Measurements from ENCODE around the gene PSMD1.
A peak's percentile ranks its signal among the peaks of the same experiment; 100 is the strongest.
"Not testable (repeated sequence)": the region's sequence is repeated elsewhere in the genome, so short reads cannot be mapped to it uniquely, and the experiment has no call there.

PSMD1 gene

GRCh38 chr2:231169488-231169887 lies 112.8 kb downstream of the PSMD1 start:
- H3K27ac ChIP-seq (ENCODE audit: insufficient read depth in 1 of 2, low read depth in 1 of 2, low read length in 2 of 2, poor library complexity in 1 of 2, severe bottlenecking in 2 of 2): no peak overlapping the region
- H3K9me3 ChIP-seq (ENCODE audit: control extremely low read depth in 1 of 5, control insufficient read depth in 4 of 5, insufficient read depth in 2 of 5, low read depth in 1 of 5, low read length in 4 of 5): no peaks in the 10 kb centered on the region
- no peak for DNase-seq
- no peak overlapping the region for H3K4me3 ChIP-seq (ENCODE audit: control insufficient read depth in 1 of 7, extremely low read depth in 1 of 7, insufficient read depth in 4 of 7, low read depth in 2 of 7, low read length in 6 of 7)
- H3K4me1 ChIP-seq (ENCODE audit: control extremely low read depth in 1 of 4, control insufficient read depth in 4 of 4, insufficient read depth in 4 of 4, low read length in 3 of 4): peaks cover 0 to 5% (median under 1%) of the 10 kb centered on the region in 4 experiments
- CTCF ChIA-PET: interaction anchor here (1.9 kb wide), 1 partner anchor 22 kb away, joined by 5 read pairs; no protein-coding TSS in a partner anchor
- WGBS (ENCODE audit: insufficient coverage): 100% methylated on average over 2 of the region's 3 CpGs
- POLR2A ChIA-PET: no interaction called here
- peaks cover 8 to 80% (median 42%) of the 10 kb centered on the region in 4 experiments for H3K36me3 ChIP-seq (ENCODE audit: control insufficient read depth in 4 of 4, insufficient read depth in 4 of 4, low read length in 3 of 4)
- H3K27me3 ChIP-seq (replicated peaks in 2 of 5; ENCODE audit: control insufficient read depth in 4 of 5, insufficient read depth in 5 of 5, low read length in 4 of 5): no peaks in the 10 kb centered on the region

DNA sequence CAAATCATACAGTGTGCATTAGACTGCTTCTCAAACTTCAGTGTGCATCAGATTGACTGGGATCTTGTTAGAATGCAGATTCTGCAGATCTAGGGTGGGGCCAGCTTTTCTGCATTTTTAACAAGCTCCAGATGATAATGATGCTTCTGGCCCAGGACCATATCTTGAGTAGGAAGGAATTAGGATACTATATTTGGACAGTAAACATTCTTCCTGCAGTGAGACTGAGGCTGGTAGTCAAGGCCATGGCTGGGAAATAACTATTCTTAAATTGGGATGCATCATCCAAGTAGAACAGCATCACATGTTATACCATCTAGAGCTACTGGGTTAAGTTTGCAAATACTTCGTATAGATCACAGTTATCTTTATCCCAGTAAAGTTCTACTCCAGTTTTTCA lies 113.4 kb downstream of the PSMD1 start:
- no peak overlapping the region for H3K4me3 ChIP-seq (ENCODE audit: control insufficient read depth in 1 of 7, extremely low read depth in 1 of 7, insufficient read depth in 4 of 7, low read depth in 2 of 7, low read length in 6 of 7)
- H3K9me3 ChIP-seq (ENCODE audit: control extremely low read depth in 1 of 5, control insufficient read depth in 4 of 5, insufficient read depth in 2 of 5, low read depth in 1 of 5, low read length in 4 of 5): no peaks in the 10 kb centered on the region
- peaks cover 8 to 81% (median 41%) of the 10 kb centered on the region in 4 experiments for H3K36me3 ChIP-seq (ENCODE audit: control insufficient read depth in 4 of 4, insufficient read depth in 4 of 4, low read length in 3 of 4)
- no peak overlapping the region for H3K27ac ChIP-seq (ENCODE audit: insufficient read depth in 1 of 2, low read depth in 1 of 2, low read length in 2 of 2, poor library complexity in 1 of 2, severe bottlenecking in 2 of 2)
- ChIA-PET POLR2A (no interaction called here), CTCF (interaction anchor here (1.9 kb wide), 1 partner anchor 23 kb away, joined by 5 read pairs; no protein-coding TSS in a partner anchor)
- H3K27me3 ChIP-seq (replicated peaks in 2 of 5; ENCODE audit: control insufficient read depth in 4 of 5, insufficient read depth in 5 of 5, low read length in 4 of 5): no peaks in the 10 kb centered on the region
- peaks cover 0 to 5% (median under 1%) of the 10 kb centered on the region in 4 experiments for H3K4me1 ChIP-seq (ENCODE audit: control extremely low read depth in 1 of 4, control insufficient read depth in 4 of 4, insufficient read depth in 4 of 4, low read length in 3 of 4)
- no CpG with 5 or more reads among the region's 1 CpG for WGBS (ENCODE audit: insufficient coverage)
- DNase-seq: no peak

DNA sequence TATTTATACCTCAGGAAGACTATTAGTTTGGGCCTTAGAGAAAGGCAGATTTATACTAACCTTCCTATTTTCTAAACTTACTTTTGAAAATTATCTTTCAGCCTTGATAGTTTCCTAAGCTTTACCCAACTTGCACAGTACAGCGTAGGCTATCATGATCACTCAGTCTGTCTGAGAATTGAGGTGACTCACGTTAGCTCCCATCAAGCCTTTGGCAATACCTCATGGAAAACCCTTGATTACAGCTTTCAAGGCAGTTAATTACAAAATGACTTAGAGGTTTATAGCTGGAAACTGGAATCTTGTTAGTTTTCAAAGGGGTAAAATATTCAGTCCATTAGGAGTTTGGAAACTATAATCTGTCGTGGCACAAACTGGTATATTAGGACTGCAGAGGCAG lies 115.4 kb downstream of the PSMD1 start:
- 100% methylated on average over 2 of the region's 3 CpGs for WGBS (ENCODE audit: insufficient coverage)
- Histone ChIP-seq H3K36me3 (ENCODE audit: control insufficient read depth in 4 of 4, insufficient read depth in 4 of 4, low read length in 3 of 4) (peaks cover 5 to 69% (median 31%) of the 10 kb centered on the region in 4 experiments), H3K27ac (ENCODE audit: insufficient read depth in 1 of 2, low read depth in 1 of 2, low read length in 2 of 2, poor library complexity in 1 of 2, severe bottlenecking in 2 of 2) (no peak overlapping the region), H3K4me1 (ENCODE audit: control extremely low read depth in 1 of 4, control insufficient read depth in 4 of 4, insufficient read depth in 4 of 4, low read length in 3 of 4) (peaks cover 0 to 5% (median under 1%) of the 10 kb centered on the region in 4 experiments), H3K9me3 (ENCODE audit: control extremely low read depth in 1 of 5, control insufficient read depth in 4 of 5, insufficient read depth in 2 of 5, low read depth in 1 of 5, low read length in 4 of 5) (no peaks in the 10 kb centered on the region), H3K27me3 (replicated peaks in 2 of 5; ENCODE audit: control insufficient read depth in 4 of 5, insufficient read depth in 5 of 5, low read length in 4 of 5) (no peaks in the 10 kb centered on the region), H3K4me3 (ENCODE audit: control insufficient read depth in 1 of 7, extremely low read depth in 1 of 7, insufficient read depth in 4 of 7, low read depth in 2 of 7, low read length in 6 of 7) (no peak overlapping the region)
- POLR2A ChIA-PET: no interaction called here
- DNase-seq: no peak
- CTCF ChIA-PET: interaction anchor here (0.7 to 1.2 kb wide), 3 partner anchors 21 to 47 kb away, joined by 3 read pairs; no protein-coding TSS in a partner anchor

DNA sequence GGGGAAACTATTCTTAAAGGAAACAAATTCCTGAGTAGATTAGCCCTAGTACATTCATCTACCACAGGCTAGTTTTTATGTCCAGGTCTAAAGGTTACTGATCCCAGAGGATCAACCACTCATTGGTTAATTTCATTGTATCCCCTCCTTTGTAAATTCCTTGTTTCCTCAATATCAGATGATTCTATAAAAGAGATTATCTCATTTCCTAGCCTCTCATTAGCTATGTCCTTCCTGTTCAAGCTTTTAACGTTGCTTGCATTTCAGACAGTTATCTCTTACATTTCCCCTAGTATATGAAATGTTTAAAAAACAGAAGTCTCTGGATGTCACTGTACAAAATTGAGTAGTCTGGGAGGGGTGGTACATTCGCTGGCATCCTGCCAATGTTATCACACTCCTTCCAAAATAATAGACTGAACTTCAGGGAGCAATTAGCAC lies 117.6 kb downstream of the PSMD1 start:
- no peak overlapping the region for H3K27ac ChIP-seq (ENCODE audit: insufficient read depth in 1 of 2, low read depth in 1 of 2, low read length in 2 of 2, poor library complexity in 1 of 2, severe bottlenecking in 2 of 2)
- no peak overlapping the region for H3K4me3 ChIP-seq (ENCODE audit: control insufficient read depth in 1 of 7, extremely low read depth in 1 of 7, insufficient read depth in 4 of 7, low read depth in 2 of 7, low read length in 6 of 7)
- WGBS (ENCODE audit: insufficient coverage): no CpG with 5 or more reads among the region's 2 CpGs
- POLR2A ChIA-PET: interaction anchor here (0.6 kb wide), 1 partner anchor 11 kb away, joined by 3 read pairs; no protein-coding TSS in a partner anchor
- CTCF ChIA-PET: interaction anchor here (1.1 to 1.2 kb wide), 2 partner anchors 9 to 14 kb away, joined by 3 to 7 read pairs; no protein-coding TSS in a partner anchor
- no peaks in the 10 kb centered on the region for H3K9me3 ChIP-seq (ENCODE audit: control extremely low read depth in 1 of 5, control insufficient read depth in 4 of 5, insufficient read depth in 2 of 5, low read depth in 1 of 5, low read length in 4 of 5)
- peak in 1 of 3 donors; percentile 29 for DNase-seq
- H3K27me3 ChIP-seq (replicated peaks in 2 of 5; ENCODE audit: control insufficient read depth in 4 of 5, insufficient read depth in 5 of 5, low read length in 4 of 5): no peaks in the 10 kb centered on the region
- peaks cover 0 to 58% (median 26%) of the 10 kb centered on the region in 4 experiments for H3K36me3 ChIP-seq (ENCODE audit: control insufficient read depth in 4 of 4, insufficient read depth in 4 of 4, low read length in 3 of 4)
- H3K4me1 ChIP-seq (ENCODE audit: control extremely low read depth in 1 of 4, control insufficient read depth in 4 of 4, insufficient read depth in 4 of 4, low read length in 3 of 4): peaks cover 0 to 4% (median 0%) of the 10 kb centered on the region in 4 experiments

GRCh38 chr2:231176066-231176465 lies 119.4 kb downstream of the PSMD1 start:
- H3K27me3 ChIP-seq (replicated peaks in 2 of 5; ENCODE audit: control insufficient read depth in 4 of 5, insufficient read depth in 5 of 5, low read length in 4 of 5): no peaks in the 10 kb centered on the region
- CTCF ChIA-PET: no interaction called here
- H3K4me3 ChIP-seq (ENCODE audit: control insufficient read depth in 1 of 7, extremely low read depth in 1 of 7, insufficient read depth in 4 of 7, low read depth in 2 of 7, low read length in 6 of 7): no peak overlapping the region
- POLR2A ChIA-PET: interaction anchor here (0.8 kb wide), 1 partner anchor 10 kb away, joined by 3 read pairs; no protein-coding TSS in a partner anchor
- DNase-seq: peak in 1 of 3 donors; percentile 31
- 63% methylated on average over 1 of the region's 2 CpGs for WGBS (ENCODE audit: insufficient coverage)
- H3K4me1 ChIP-seq (ENCODE audit: control extremely low read depth in 1 of 4, control insufficient read depth in 4 of 4, insufficient read depth in 4 of 4, low read length in 3 of 4): peaks cover 3 to 15% (median 9%) of the 10 kb centered on the region in 4 experiments
- H3K36me3 ChIP-seq (ENCODE audit: control insufficient read depth in 4 of 4, insufficient read depth in 4 of 4, low read length in 3 of 4): peaks cover 0 to 41% (median 16%) of the 10 kb centered on the region in 4 experiments
- H3K27ac ChIP-seq (ENCODE audit: insufficient read depth in 1 of 2, low read depth in 1 of 2, low read length in 2 of 2, poor library complexity in 1 of 2, severe bottlenecking in 2 of 2): no peak overlapping the region
- H3K9me3 ChIP-seq (ENCODE audit: control extremely low read depth in 1 of 5, control insufficient read depth in 4 of 5, insufficient read depth in 2 of 5, low read depth in 1 of 5, low read length in 4 of 5): no peaks in the 10 kb centered on the region

- Histone ChIP-seq H3K36me3 (ENCODE audit: control insufficient read depth in 4 of 4, insufficient read depth in 4 of 4, low read length in 3 of 4) (peaks cover 0 to 29% (median 8%) of the 10 kb centered on the region in 4 experiments), H3K27ac (ENCODE audit: insufficient read depth in 1 of 2, low read depth in 1 of 2, low read length in 2 of 2, poor library complexity in 1 of 2, severe bottlenecking in 2 of 2) (no peak overlapping the region), H3K4me1 (ENCODE audit: control extremely low read depth in 1 of 4, control insufficient read depth in 4 of 4, insufficient read depth in 4 of 4, low read length in 3 of 4) (peaks cover 4 to 26% (median 17%) of the 10 kb centered on the region in 4 experiments), H3K4me3 (ENCODE audit: control insufficient read depth in 1 of 7, extremely low read depth in 1 of 7, insufficient read depth in 4 of 7, low read depth in 2 of 7, low read length in 6 of 7) (no peak overlapping the region), H3K9me3 (ENCODE audit: control extremely low read depth in 1 of 5, control insufficient read depth in 4 of 5, insufficient read depth in 2 of 5, low read depth in 1 of 5, low read length in 4 of 5) (no peaks in the 10 kb centered on the region), H3K27me3 (replicated peaks in 2 of 5; ENCODE audit: control insufficient read depth in 4 of 5, insufficient read depth in 5 of 5, low read length in 4 of 5) (no peaks in the 10 kb centered on the region)
- ChIA-PET POLR2A (no interaction called here), CTCF (no interaction called here)
- no peak for DNase-seq
- 100% methylated on average over 9 of the region's 11 CpGs for WGBS (ENCODE audit: insufficient coverage)
Observed at GRCh38 chr2:231177156-231178025, 120.7 kb downstream of the PSMD1 start.

DNA sequence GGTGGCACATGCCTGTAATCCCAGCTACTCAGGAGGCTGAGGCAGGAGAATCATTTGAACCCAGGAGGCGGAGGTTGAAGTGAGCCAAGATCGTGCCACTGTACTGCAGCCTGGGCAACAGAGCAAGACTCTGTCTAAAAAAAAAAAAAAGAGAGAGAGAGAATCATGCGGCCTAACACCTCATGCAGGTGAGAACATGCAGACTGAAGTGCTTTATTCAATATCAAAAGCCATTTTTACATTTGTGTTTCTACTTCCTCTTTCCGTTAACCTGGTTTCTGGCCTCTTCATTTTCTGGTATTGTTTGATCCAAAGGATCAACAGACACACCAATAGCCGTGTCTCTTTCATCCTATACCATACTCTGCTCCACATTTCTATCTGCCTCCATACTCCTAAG lies 122.1 kb downstream of the PSMD1 start:
- DNase-seq: peak in 1 of 3 donors; percentile 26
- peaks cover 6 to 31% (median 19%) of the 10 kb centered on the region in 4 experiments for H3K4me1 ChIP-seq (ENCODE audit: control extremely low read depth in 1 of 4, control insufficient read depth in 4 of 4, insufficient read depth in 4 of 4, low read length in 3 of 4)
- WGBS (ENCODE audit: insufficient coverage): 72% methylated on average over 2 of the region's 5 CpGs
- CTCF ChIA-PET; H3K4me3 ChIP-seq (ENCODE audit: control insufficient read depth in 1 of 7, extremely low read depth in 1 of 7, insufficient read depth in 4 of 7, low read depth in 2 of 7, low read length in 6 of 7); H3K27me3 ChIP-seq (replicated peaks in 2 of 5; ENCODE audit: control insufficient read depth in 4 of 5, insufficient read depth in 5 of 5, low read length in 4 of 5); H3K27ac ChIP-seq (ENCODE audit: insufficient read depth in 1 of 2, low read depth in 1 of 2, low read length in 2 of 2, poor library complexity in 1 of 2, severe bottlenecking in 2 of 2); H3K9me3 ChIP-seq (ENCODE audit: control extremely low read depth in 1 of 5, control insufficient read depth in 4 of 5, insufficient read depth in 2 of 5, low read depth in 1 of 5, low read length in 4 of 5); POLR2A ChIA-PET: not testable (repeated sequence)
- peaks cover 0 to 18% (median 3%) of the 10 kb centered on the region in 4 experiments for H3K36me3 ChIP-seq (ENCODE audit: control insufficient read depth in 4 of 4, insufficient read depth in 4 of 4, low read length in 3 of 4)
